H7 (cell line): ENCODE results near the gene KIAA1217. TPM values are rescaled to one million over a fixed set of nuclear protein-coding genes. Genes with fewer than 3 reads are reported as not detected.

Experiments
- DNase-seq: peaks from one replicate; pipeline ENCODE4 v3.0.0; 2012
- H3K27me3 ChIP-seq: 2 replicates; pipeline ENCODE4 v1.6.0; 2011; ENCODE audit warnings: mild to moderate bottlenecking, low read length; ENCODE audit not compliant: control insufficient read depth, insufficient read depth
- H3K36me3 ChIP-seq: replicated peaks from 2 replicates; pipeline ENCODE4 v1.5.1; 2011; ENCODE audit warnings: low read length; ENCODE audit not compliant: control insufficient read depth, insufficient read depth
- H3K4me3 ChIP-seq: 2 replicates; pipeline ENCODE4 v1.5.1; 2011; ENCODE audit warnings: low read depth, mild to moderate bottlenecking, control low read depth, low read length, moderate library complexity; ENCODE audit not compliant: insufficient read depth
- total RNA-seq: library from RNA; depleted of rRNA; stranded (reverse); fragments of >200 nt; shearing (Covaris generic); gene quantifications from 2 replicates; pipeline ENCODE4 v1.2.3, GENCODE V29; 2014; rRNA removed

Gene KIAA1217
- total RNA-seq: 3.0 and 3.7 TPM in 2 replicates

DNA sequence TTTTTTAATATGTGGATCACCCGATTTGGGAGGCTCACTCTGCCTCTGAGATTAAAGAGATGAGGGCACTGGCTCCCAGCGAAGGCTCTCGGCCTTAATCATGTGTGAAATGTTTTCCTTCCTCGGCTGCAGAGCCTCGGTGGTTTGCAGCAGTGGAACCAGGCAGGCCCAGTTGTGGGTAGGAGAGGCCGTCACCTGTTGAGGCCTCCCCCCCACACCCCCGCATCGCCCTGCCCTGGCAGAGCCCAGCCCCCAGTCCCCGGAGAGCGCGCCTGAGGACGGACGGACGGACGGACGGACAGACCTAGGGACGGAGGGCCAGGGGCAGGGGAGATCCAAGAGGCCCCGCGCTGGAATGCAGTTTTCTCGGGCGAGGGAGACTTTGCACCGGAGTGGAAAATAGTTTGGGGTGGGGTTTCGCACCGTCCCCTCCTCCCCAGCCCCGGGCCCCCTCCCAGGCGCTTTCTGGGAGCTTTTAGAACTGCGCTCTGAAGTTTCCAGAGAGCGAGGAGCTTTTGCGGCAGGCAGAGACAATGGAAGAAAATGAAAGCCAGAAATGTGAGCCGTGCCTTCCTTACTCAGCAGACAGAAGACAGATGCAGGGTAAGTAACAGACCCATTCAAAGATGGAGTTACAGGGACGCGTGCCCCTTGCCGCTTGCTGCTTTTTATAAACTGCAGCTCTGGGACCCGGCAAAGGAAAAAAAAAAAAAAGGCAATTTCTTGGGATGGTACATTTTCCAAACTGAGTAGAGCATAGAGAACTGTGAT is at the start of gene KIAA1217:
KIAA1217 (plus strand) TSS at position 478 of the 771 bp plus-strand sequence; CDS start at position 534, 56 bp downstream.
- peak; percentile 81 for DNase-seq
- Histone ChIP-seq H3K36me3 (no peaks in the 10 kb centered on the region), H3K4me3 (peak within 1 kb of the TSS; percentile 46), H3K27me3 (no peaks in the 10 kb centered on the region)

GRCh38 chr10:24162206-24162985 is 46.5 kb upstream of the KIAA1217 start:
- Histone ChIP-seq H3K27me3 (no peaks in the 10 kb centered on the region), H3K36me3 (no peaks in the 10 kb centered on the region), H3K4me3 (no peak overlapping the region)
- no peak for DNase-seq

DNA sequence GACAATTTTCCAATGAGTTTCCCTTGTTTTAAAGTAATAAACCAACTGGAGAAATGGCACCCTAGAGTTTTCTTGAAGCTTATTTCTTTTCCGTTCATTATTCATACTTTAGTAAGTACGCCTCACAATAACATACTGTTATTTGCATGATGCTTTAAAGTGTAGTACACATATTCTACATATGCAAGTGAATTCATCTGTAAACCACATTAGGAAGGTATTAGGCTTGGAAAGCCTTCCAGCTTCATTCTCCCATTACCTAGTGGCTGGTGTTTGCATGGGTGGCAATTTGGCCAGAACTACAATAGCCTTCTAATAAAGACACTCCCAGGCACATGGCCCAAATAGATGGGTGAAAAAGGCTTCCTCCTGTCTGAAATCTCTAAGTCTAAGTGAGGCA is 45.5 kb upstream of the KIAA1217 start:
- DNase-seq: no peak
- H3K36me3 ChIP-seq: no peaks in the 10 kb centered on the region

DNA sequence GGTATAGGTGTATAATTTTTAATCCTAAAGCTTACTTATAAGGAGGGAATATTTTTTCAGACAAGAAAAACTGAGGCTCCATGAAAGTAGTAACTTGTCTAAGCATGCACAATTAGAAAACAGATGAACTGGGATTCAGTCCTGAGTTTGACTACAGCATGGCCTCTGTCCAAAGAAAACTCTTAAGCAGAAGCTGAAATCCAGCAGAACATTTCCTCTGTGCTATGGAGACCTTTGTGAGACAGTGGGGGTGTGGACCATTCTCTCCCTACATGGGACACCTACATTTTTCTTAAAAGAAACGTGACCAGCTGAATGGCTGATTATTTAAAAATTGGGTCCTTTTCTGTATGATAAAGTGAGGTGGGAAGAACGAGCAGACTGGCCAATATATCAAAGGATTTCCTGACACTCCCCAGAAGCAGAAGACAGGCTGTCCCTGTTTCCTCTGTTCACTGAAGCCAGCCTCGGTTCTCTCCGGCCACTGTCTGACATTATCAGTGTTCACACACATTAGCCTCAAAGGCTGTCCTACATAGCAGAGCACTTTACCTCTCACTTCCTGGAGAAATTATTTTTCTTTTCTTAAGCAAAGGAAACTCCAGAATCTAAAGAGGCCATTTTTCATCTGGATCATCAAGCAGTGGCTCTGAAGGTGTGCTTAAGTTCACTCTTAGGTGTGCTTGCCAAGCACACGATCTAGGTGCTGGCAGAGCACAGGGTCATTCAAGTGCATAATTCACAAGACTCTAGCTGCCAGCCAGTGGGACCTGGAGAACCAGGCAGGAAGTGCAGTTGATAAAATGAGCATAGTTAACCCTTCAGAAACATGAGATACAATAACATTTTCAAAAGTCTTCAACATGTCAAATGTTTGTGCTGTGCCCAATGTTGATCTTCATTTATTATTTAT is 40.4 kb upstream of the KIAA1217 start:
- no peaks in the 10 kb centered on the region for H3K27me3 ChIP-seq
- H3K4me3 ChIP-seq: no peak overlapping the region
- no peak for DNase-seq
- no peaks in the 10 kb centered on the region for H3K36me3 ChIP-seq

More for the DNA sequence above, 45.5 kb upstream of the KIAA1217 start:
- Histone ChIP-seq H3K4me3 (no peak overlapping the region), H3K27me3 (no peaks in the 10 kb centered on the region)

GRCh38 chr10:24170199-24170598 is 38.7 kb upstream of the KIAA1217 start:
- no peak for DNase-seq
- H3K27me3 ChIP-seq: no peaks in the 10 kb centered on the region
- H3K4me3 ChIP-seq: no peak overlapping the region
- no peaks in the 10 kb centered on the region for H3K36me3 ChIP-seq

- no peak for DNase-seq
- Histone ChIP-seq H3K4me3 (no peak overlapping the region), H3K36me3 (no peaks in the 10 kb centered on the region), H3K27me3 (no peaks in the 10 kb centered on the region)
These were observed 36.0 kb upstream of the KIAA1217 start for GRCh38 chr10:24172909-24173308.

- DNase-seq: no peak
- Histone ChIP-seq H3K27me3 (no peaks in the 10 kb centered on the region), H3K4me3 (no peak overlapping the region), H3K36me3 (no peaks in the 10 kb centered on the region)
These were observed 34.9 kb upstream of the KIAA1217 start for GRCh38 chr10:24174014-24174413.

- no peaks in the 10 kb centered on the region for H3K36me3 ChIP-seq
- DNase-seq: no peak
- no peak overlapping the region for H3K4me3 ChIP-seq
- H3K27me3 ChIP-seq: no peaks in the 10 kb centered on the region
These were observed 32.3 kb upstream of the KIAA1217 start for GRCh38 chr10:24176658-24177057.

GRCh38 chr10:24177636-24178035 is 31.3 kb upstream of the KIAA1217 start:
- Histone ChIP-seq H3K4me3 (no peak overlapping the region), H3K36me3 (no peaks in the 10 kb centered on the region), H3K27me3 (no peaks in the 10 kb centered on the region)
- no peak for DNase-seq

- Histone ChIP-seq H3K27me3 (no peaks in the 10 kb centered on the region), H3K36me3 (no peaks in the 10 kb centered on the region), H3K4me3 (no peak overlapping the region)
- DNase-seq: no peak
These were observed 28.0 kb upstream of the KIAA1217 start for GRCh38 chr10:24180891-24181290.

DNA sequence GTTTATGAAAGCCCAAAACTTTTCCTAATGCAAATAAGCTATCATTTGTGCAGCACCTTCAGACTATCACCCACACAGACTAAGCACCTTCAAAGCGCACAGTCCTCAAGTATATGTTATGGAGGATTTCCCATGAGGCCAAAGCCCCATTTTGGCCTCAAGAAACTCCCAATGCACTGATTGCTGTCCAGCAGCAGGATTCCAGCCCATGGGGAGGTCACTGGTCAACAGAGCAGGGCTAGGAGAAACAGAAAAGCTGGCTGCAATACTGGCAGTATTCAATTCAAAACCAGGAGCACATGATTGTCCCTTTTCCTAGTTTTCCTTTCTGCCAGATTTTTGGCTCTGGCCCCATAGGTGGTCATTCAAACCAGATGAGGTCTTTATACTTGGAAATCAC is 24.5 kb upstream of the KIAA1217 start:
- H3K4me3 ChIP-seq: no peak overlapping the region
- no peaks in the 10 kb centered on the region for H3K36me3 ChIP-seq
- no peak for DNase-seq
- H3K27me3 ChIP-seq: no peaks in the 10 kb centered on the region

GRCh38 chr10:24193330-24193729 is 15.6 kb upstream of the KIAA1217 start:
- Histone ChIP-seq H3K4me3 (no peak overlapping the region), H3K27me3 (no peaks in the 10 kb centered on the region; the same call in 1 of the 2 replicates), H3K36me3 (no peaks in the 10 kb centered on the region)
- no peak for DNase-seq

DNA sequence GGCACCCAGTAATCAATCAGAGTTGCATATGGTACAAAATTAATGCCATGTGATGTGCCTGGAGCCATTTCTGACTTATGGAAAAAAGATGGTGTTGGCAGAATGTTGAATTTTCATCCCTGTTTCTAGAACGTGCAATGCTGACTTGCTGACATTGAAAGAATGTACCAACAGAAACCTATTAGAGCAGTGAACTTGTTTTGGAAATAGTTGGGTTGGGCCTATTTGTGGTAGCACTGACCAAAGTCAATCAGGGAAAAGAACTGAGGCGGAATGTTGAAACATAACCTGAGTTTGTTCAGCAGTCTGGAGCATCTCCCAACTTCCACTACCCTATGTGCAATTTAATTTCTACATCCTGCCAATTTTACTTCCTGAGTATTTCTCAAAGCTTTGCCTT is 11.7 kb upstream of the KIAA1217 start:
- Histone ChIP-seq H3K27me3 (no peaks in the 10 kb centered on the region; the same call in 1 of the 2 replicates), H3K4me3 (no peak overlapping the region), H3K36me3 (no peaks in the 10 kb centered on the region)
- no peak for DNase-seq

DNA sequence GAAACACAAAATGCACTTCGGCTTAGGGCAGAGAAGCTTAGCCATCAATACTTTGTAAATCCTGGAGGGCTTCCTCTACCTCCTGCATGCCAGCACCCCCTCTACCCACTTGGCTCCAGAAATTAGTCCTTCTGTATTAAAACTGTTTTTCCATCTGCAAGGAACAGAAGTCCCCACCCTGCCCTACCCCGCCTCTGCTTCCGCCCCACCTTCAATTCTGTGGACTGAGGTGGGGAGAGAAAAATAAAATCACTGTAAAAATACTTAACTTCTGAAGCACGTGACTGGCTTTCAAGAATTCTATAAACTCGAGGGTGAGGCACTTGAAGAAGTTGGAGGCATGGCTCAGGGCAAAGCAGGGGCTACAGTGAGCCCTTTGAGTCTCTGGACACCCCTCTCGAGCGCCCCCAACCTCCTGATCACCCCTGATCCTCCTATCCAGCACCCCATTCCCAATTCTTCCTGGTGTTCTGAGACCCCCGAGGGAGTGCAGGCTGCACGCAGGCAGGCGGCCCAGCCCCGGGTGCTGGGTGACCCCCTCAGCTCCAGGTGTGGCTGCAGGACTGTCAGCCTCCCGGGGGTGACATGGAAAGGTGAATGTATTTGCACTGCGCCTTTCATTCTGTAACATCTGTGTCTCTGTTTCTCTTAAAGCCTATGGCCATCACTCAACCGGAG is 7.3 kb upstream of the KIAA1217 start:
- no peak overlapping the region for H3K4me3 ChIP-seq
- no peaks in the 10 kb centered on the region; the same call in 1 of the 2 replicates for H3K27me3 ChIP-seq
- H3K36me3 ChIP-seq: no peaks in the 10 kb centered on the region
- DNase-seq: peak; percentile 53
